ENCODE measurements around the gene HEXIM2. TPM values are rescaled to one million over a fixed set of nuclear protein-coding genes. Genes with fewer than 3 reads are reported as not detected.

The HEXIM2 gene
- total RNA-seq, 1 experiment from 2014 or later: 12.5 TPM

- no peak for DNase-seq
- no peak overlapping the region for H2AFZ ChIP-seq (ENCODE audit: low read length)
- Mint-ChIP-seq H3K27ac (peak overlapping the region; percentile 11 to 78 (median 59); a peak in 3 of 7 replicates), H3K9me3 (no peaks in the 10 kb centered on the region), H3K4me3 (no peak overlapping the region), H3K27me3 (ENCODE audit: low read depth) (no peaks in the 10 kb centered on the region), H3K36me3 (ENCODE audit: insufficient read depth in 1 of 3, low read depth in 3 of 3) (peaks cover 0 to 16% (median 5%) of the 10 kb centered on the region in 3 experiments; a peak in 4 of 7 replicates), H3K4me1 (peaks cover 32% of the 10 kb centered on the region in 2 experiments)
- no peak overlapping the region for H3K4me2 ChIP-seq (ENCODE audit: insufficient read depth, insufficient read length, low read length)
- H3K14ac ChIP-seq (ENCODE audit: insufficient read depth, low read length): no peak overlapping the region
- no peak overlapping the region for H3K27ac ChIP-seq (ENCODE audit: insufficient read length, low read depth, low read length)
- H2BK5ac ChIP-seq (ENCODE audit: insufficient read length, low read length): no peak overlapping the region
- WGBS (ENCODE audit: extremely low coverage, insufficient read length, low lambda C conversion rate): no CpG with 5 or more reads among the region's 2 CpGs
- no peak overlapping the region for H2AK5ac ChIP-seq (ENCODE audit: insufficient read length, low read length)
- no peak overlapping the region for H4K8ac ChIP-seq (replicated peaks; ENCODE audit: insufficient read length, low read depth, low read length)
- no peak overlapping the region for H2BK12ac ChIP-seq (ENCODE audit: insufficient read length, low read depth, low read length)
- H2BK15ac ChIP-seq (ENCODE audit: low read depth, low read length): no peak overlapping the region
- H3K18ac ChIP-seq (ENCODE audit: insufficient read length, low read depth, low read length): no peak overlapping the region
- no peak overlapping the region for H3K56ac ChIP-seq (ENCODE audit: insufficient read length, low read depth, low read length)
- no peak for TF ChIP-seq CTCF (conservative IDR thresholded peaks at IDR 0.05)
- no peaks in the 10 kb centered on the region for H3K27me3 ChIP-seq (ENCODE audit: insufficient read depth, low read length)
- no peak overlapping the region for H3K4ac ChIP-seq (ENCODE audit: low read depth, low read length)
- no peak overlapping the region for H2BK120ac ChIP-seq (ENCODE audit: low read depth, low read length, poor library complexity, severe bottlenecking)
- peaks cover under 1% of the 10 kb centered on the region for H3K23me2 ChIP-seq (ENCODE audit: insufficient read length, low read depth, low read length, poor library complexity, severe bottlenecking)
- 0 out of 2 replicates have a peak, but pooled peaks cover 2% of the 10 kb centered on the region for H3K4me1 ChIP-seq (ENCODE audit: insufficient read depth, low read length)
- H4K5ac ChIP-seq (ENCODE audit: insufficient read length, low read depth, low read length): no peak overlapping the region
- no peak overlapping the region for H3K23ac ChIP-seq (ENCODE audit: insufficient read length, low read depth, low read length)
- no peak overlapping the region for H2BK20ac ChIP-seq (ENCODE audit: low read depth, low read length, poor library complexity, severe bottlenecking)
- H3K9me3 ChIP-seq (ENCODE audit: control insufficient read depth, low read depth, low read length): no peaks in the 10 kb centered on the region
- H3K79me2 ChIP-seq (ENCODE audit: insufficient read depth, low read length): no peaks in the 10 kb centered on the region
- no peak overlapping the region for H4K91ac ChIP-seq (ENCODE audit: insufficient read length, low read depth, low read length)
- no peak overlapping the region for H3K9ac ChIP-seq (ENCODE audit: extremely low read depth, insufficient read length, low read length)
- H4K20me1 ChIP-seq (ENCODE audit: control insufficient read depth, insufficient read depth, insufficient read length): no peaks in the 10 kb centered on the region
- H3T11ph ChIP-seq (ENCODE audit: low read length): no peak overlapping the region
- H3K79me1 ChIP-seq (ENCODE audit: insufficient read depth, low read depth, low read length, poor library complexity, severe bottlenecking): peaks cover 4% of the 10 kb centered on the region
Measured at GRCh38 chr17:45155483-45155882, 6.2 kb upstream of the HEXIM2 start.
